T-cell (primary cell): ENCODE data around the gene DCAF11. TPM values are rescaled to one million over a fixed set of nuclear protein-coding genes. Genes with fewer than 3 reads are reported as not detected.

Experiments
- ATAC-seq, 4 experiments: fragments of 200-7000 bp in 3 of 4; fragments of 150-1000 bp in 1 of 4; cut with Tn5 transposase; replicated peaks in 1 of 4; 1 replicate in 3 of 4; 2 replicates in 1 of 4; pipeline ENCODE4 v1.10.0; 2021; ENCODE audit warnings: moderate library complexity in 3 of 4, mild to moderate bottlenecking in 2 of 4, moderate number of reproducible peaks in 1 of 4
- CTCF ChIA-PET, 2 donors: fragments of 300-600 bp; sonication (Branson Sonifier 250); formaldehyde crosslinking; loops; one replicate each; lab custom pipeline; 2022; ENCODE audit warnings: antibody characterized with exemption in 2 of 2; lab: Charles Lee
- POLR2A ChIA-PET, 2 donors: fragments of 300-600 bp; sonication (Branson Sonifier 250); formaldehyde crosslinking; loops; one replicate each; lab custom pipeline; 2022; ENCODE audit warnings: antibody characterized with exemption in 2 of 2; lab: Charles Lee
- DNase-seq, 35 experiments: peaks; one replicate each; pipeline versions ENCODE4 v3.0.0 to v3.0.0-alpha.2; 2013 to 2023
- H3K27ac ChIP-seq: one replicate; pipeline ENCODE4 v1.5.1; 2013; ENCODE audit warnings: low read length
- H3K27me3 ChIP-seq, 2 experiments: replicated peaks in 1 of 2; 1 replicate in 1 of 2; 2 replicates in 1 of 2; pipeline versions ENCODE4 v1.6.1 to v1.7.0; 2013; ENCODE audit warnings: low read length in 1 of 2, mixed read lengths in 1 of 2; ENCODE audit not compliant: control insufficient read depth in 2 of 2, insufficient read depth in 2 of 2; ENCODE audit errors: extremely low read depth in 1 of 2
- H3K36me3 ChIP-seq, 2 donors: 1 replicate in 1 of 2; 2 replicates in 1 of 2; pipeline versions ENCODE4 v1.6.1 to v1.7.0; 2013; ENCODE audit warnings: low read length in 1 of 2; ENCODE audit not compliant: control insufficient read depth in 2 of 2, insufficient read depth in 1 of 2; ENCODE audit errors: extremely low read depth in 1 of 2
- H3K4me1 ChIP-seq, 2 experiments: 1 replicate in 1 of 2; 2 replicates in 1 of 2; pipeline versions ENCODE4 v1.6.1 to v1.7.0; 2013; ENCODE audit warnings: low read length in 2 of 2, mixed read lengths in 1 of 2; ENCODE audit not compliant: insufficient read depth in 2 of 2, control insufficient read depth in 1 of 2; ENCODE audit errors: extremely low read depth in 1 of 2
- H3K4me3 ChIP-seq, 2 donors: 1 replicate in 1 of 2; 2 replicates in 1 of 2; pipeline versions ENCODE4 v1.5.1 to v1.7.0; 2013; ENCODE audit warnings: mild to moderate bottlenecking in 2 of 2, low read length in 1 of 2, moderate library complexity in 1 of 2; ENCODE audit not compliant: control insufficient read depth in 1 of 2; ENCODE audit errors: extremely low read depth in 1 of 2
- H3K9me3 ChIP-seq: 2 replicates; pipeline ENCODE4 v1.7.0; 2013
- H3K27ac Mint-ChIP-seq, 2 donors: one replicate each; pipeline ENCODE4 v1.8.0; 2020 to 2021; ENCODE audit warnings: mild to moderate bottlenecking in 2 of 2, mixed read lengths in 2 of 2
- H3K27me3 Mint-ChIP-seq, 2 donors: one replicate each; pipeline ENCODE4 v1.8.0; 2021 to 2022; ENCODE audit warnings: mixed read lengths in 2 of 2
- H3K36me3 Mint-ChIP-seq: one replicate; pipeline ENCODE4 v1.8.0; 2021; ENCODE audit warnings: mixed read lengths
- H3K4me1 Mint-ChIP-seq, 3 donors: one replicate each; pipeline ENCODE4 v1.8.0; 2020 to 2022; ENCODE audit warnings: mixed read lengths in 3 of 3, mild to moderate bottlenecking in 1 of 3
- H3K4me3 Mint-ChIP-seq, 3 donors: one replicate each; pipeline ENCODE4 v1.8.0; 2020 to 2022; ENCODE audit warnings: mild to moderate bottlenecking in 3 of 3, mixed read lengths in 3 of 3, moderate library complexity in 3 of 3
- H3K9me3 Mint-ChIP-seq, 3 donors: one replicate each; pipeline ENCODE4 v1.8.0; 2020 to 2022; ENCODE audit warnings: mixed read lengths in 3 of 3
- WGBS: methylation state at CpG from one replicate; pipeline ENCODE4 v1.1.5; 2013; ENCODE audit warnings: missing lambda C conversion rate; ENCODE audit not compliant: insufficient coverage; 5-methylcytosine and 5-hydroxymethylcytosine counted together
- total RNA-seq, 35 experiments: library from RNA in 6 of 35; stranded (reverse) in 6 of 35; fragments of 120-200 nt in 1 of 35; gene quantifications; one replicate each; pipeline versions ENCODE4 v1.2.1 to v1.2.4 and lab custom pipeline; 2013 to 2026

The DCAF11 gene
- total RNA-seq, 5 donors from 2014 or later (not counting 1 experiment from before 2014, with no cell fraction given): 78.5 to 94.1 (median 89.6) TPM

- Mint-ChIP-seq H3K4me3 (no peak overlapping the region), H3K4me1 (peaks cover 15 to 26% (median 18%) of the 10 kb centered on the region in 3 donors), H3K27me3 (no peaks in the 10 kb centered on the region), H3K9me3 (no peaks in the 10 kb centered on the region), H3K36me3 (no peaks in the 10 kb centered on the region), H3K27ac (no peak overlapping the region)
- Histone ChIP-seq H3K4me1 (peaks cover 6 to 22% of the 10 kb centered on the region in 2 experiments), H3K9me3 (no peaks in the 10 kb centered on the region), H3K27ac (no peak overlapping the region), H3K36me3 (no peaks in the 10 kb centered on the region), H3K27me3 (peaks cover 0 to 8% of the 10 kb centered on the region in 2 experiments), H3K4me3 (no peak overlapping the region)
- ATAC-seq: no peak
- WGBS: no CpG with 5 or more reads among the region's 3 CpGs
- ChIA-PET CTCF (no interaction called here), POLR2A (no interaction called here)
- no peak for DNase-seq
Observed at GRCh38 chr14:24078146-24078545, 36.4 kb upstream of the DCAF11 start.

GRCh38 chr14:24079491-24080141 is 35.0 kb upstream of the DCAF11 start:
- Histone ChIP-seq H3K27me3 (peaks cover 0 to 5% of the 10 kb centered on the region in 2 experiments), H3K9me3 (no peaks in the 10 kb centered on the region), H3K27ac (no peak overlapping the region), H3K4me3 (no peak overlapping the region), H3K36me3 (no peaks in the 10 kb centered on the region), H3K4me1 (peaks cover 6 to 22% of the 10 kb centered on the region in 2 experiments)
- Mint-ChIP-seq H3K4me1 (peaks cover 15 to 26% (median 18%) of the 10 kb centered on the region in 3 donors), H3K27me3 (no peaks in the 10 kb centered on the region), H3K4me3 (peak overlapping the region in 2 of 3 donors; percentile 47 to 78), H3K36me3 (no peaks in the 10 kb centered on the region), H3K27ac (no peak overlapping the region), H3K9me3 (no peaks in the 10 kb centered on the region)
- POLR2A ChIA-PET: interaction anchor here (0.5 to 1.1 kb wide), 5 partner anchors 12 to 1194 kb away, joined by 3 to 4 read pairs (median 3); partner anchors contain the start of genes DCAF11 (in 1 of the 2) and NRL (in 1 of the 2)
- ATAC-seq (no peak), DNase-seq (no peak)
- 95% methylated on average over 8 of the region's 9 CpGs for WGBS
- CTCF ChIA-PET: interaction anchor here in 1 of 2 donors (0.7 to 1.2 kb wide), 2 partner anchors 35 to 271 kb away, joined by 4 to 9 read pairs; partner anchors contain the start of genes DCAF11 and NRL

- ChIA-PET POLR2A (interaction anchor here (0.6 kb wide), 3 partner anchors 12 to 60 kb away, joined by 3 to 5 read pairs (median 4); no protein-coding TSS in a partner anchor), CTCF (interaction anchor here (0.8 to 3.2 kb wide), 6 partner anchors 10 to 81 kb away, joined by 3 to 17 read pairs (median 4); partner anchors contain the start of genes DCAF11 (in 1 of the 2), IRF9 (in 1 of the 2) and NRL (in 1 of the 2))
- H3K27me3 Mint-ChIP-seq: no peaks in the 10 kb centered on the region
- H3K27ac ChIP-seq: peak overlapping the region; percentile 3
- no peaks in the 10 kb centered on the region for H3K36me3 ChIP-seq
- H3K9me3 Mint-ChIP-seq: no peaks in the 10 kb centered on the region
- H3K4me3 ChIP-seq: no peak overlapping the region
- peaks cover 6 to 22% of the 10 kb centered on the region in 2 experiments for H3K4me1 ChIP-seq
- H3K27me3 ChIP-seq: peaks cover 0 to 5% of the 10 kb centered on the region in 2 experiments
- H3K27ac Mint-ChIP-seq: peak overlapping the region; percentile 61 to 89
- H3K9me3 ChIP-seq: no peaks in the 10 kb centered on the region
- no peak for DNase-seq
- peaks cover 15 to 26% (median 18%) of the 10 kb centered on the region in 3 donors for H3K4me1 Mint-ChIP-seq
- ATAC-seq: no peak
- H3K36me3 Mint-ChIP-seq: no peaks in the 10 kb centered on the region
- H3K4me3 Mint-ChIP-seq: peak overlapping the region; percentile 47 to 84 (median 78)
- 82% methylated on average over 5 of the region's 6 CpGs for WGBS
Observed at GRCh38 chr14:24080142-24080530, 34.4 kb upstream of the DCAF11 start.

- Mint-ChIP-seq H3K4me1 (peaks cover 15 to 26% (median 16%) of the 10 kb centered on the region in 3 donors), H3K4me3 (peak overlapping the region; percentile 78 to 84 (median 81)), H3K36me3 (no peaks in the 10 kb centered on the region), H3K27me3 (no peaks in the 10 kb centered on the region), H3K27ac (peak overlapping the region; percentile 81 to 89), H3K9me3 (no peaks in the 10 kb centered on the region)
- H3K36me3 ChIP-seq: no peaks in the 10 kb centered on the region
- DNase-seq (peak; percentile 29 to 75 (median 58)), ATAC-seq (peak; percentile 89 to 92 (median 90))
- H3K4me1 ChIP-seq: peaks cover 6 to 22% of the 10 kb centered on the region in 2 experiments
- under 1% methylated on average over 62 of the region's 74 CpGs for WGBS
- no peaks in the 10 kb centered on the region for H3K9me3 ChIP-seq
- H3K27ac ChIP-seq: peak overlapping the region; percentile 1
- CTCF ChIA-PET: interaction anchor here (0.5 to 3.2 kb wide), 10 partner anchors 7 to 320 kb away, joined by 3 to 17 read pairs (median 4); partner anchors contain the start of genes DCAF11 (in 1 of the 2), IRF9 (in 1 of the 2) and NRL (in 1 of the 2)
- POLR2A ChIA-PET: interaction anchor here (0.5 to 0.6 kb wide), 4 partner anchors 24 to 73 kb away, joined by 3 to 5 read pairs (median 3); no protein-coding TSS in a partner anchor
- peak overlapping the region; percentile 62 to 75 for H3K4me3 ChIP-seq
- no peaks in the 10 kb centered on the region for H3K27me3 ChIP-seq
Observed at GRCh38 chr14:24080888-24081738, 33.5 kb upstream of the DCAF11 start.

GRCh38 chr14:24081739-24082211 is 32.8 kb upstream of the DCAF11 start:
- Mint-ChIP-seq H3K4me3 (peak overlapping the region; percentile 74 to 80 (median 78)), H3K36me3 (no peaks in the 10 kb centered on the region), H3K27ac (peak overlapping the region; percentile 87 to 90), H3K9me3 (no peaks in the 10 kb centered on the region), H3K27me3 (no peaks in the 10 kb centered on the region), H3K4me1 (peaks cover 15 to 26% (median 16%) of the 10 kb centered on the region in 3 donors)
- POLR2A ChIA-PET: interaction anchor here in 1 of 2 donors (0.5 kb wide), 1 partner anchor 38 kb away, joined by 3 read pairs; no protein-coding TSS in a partner anchor
- Histone ChIP-seq H3K27me3 (no peaks in the 10 kb centered on the region), H3K9me3 (no peaks in the 10 kb centered on the region), H3K4me3 (peak overlapping the region in 1 of 2 donors; percentile 62), H3K36me3 (no peaks in the 10 kb centered on the region), H3K4me1 (peaks cover 6 to 22% of the 10 kb centered on the region in 2 experiments), H3K27ac (peak overlapping the region; percentile 43)
- ATAC-seq: no peak
- CTCF ChIA-PET: interaction anchor here (0.5 to 3.2 kb wide), 6 partner anchors 8 to 522 kb away, joined by 3 to 17 read pairs (median 4); no protein-coding TSS in a partner anchor
- 21% methylated on average over 13 of the region's 26 CpGs for WGBS
- no peak for DNase-seq
